ENCODE measurements around the gene RBM18. TPM values are rescaled to one million over a fixed set of nuclear protein-coding genes. Genes with fewer than 3 reads are reported as not detected.

RBM18 gene
- total RNA-seq, 1 experiment from 2014 or later, result 14.5 TPM

DNA sequence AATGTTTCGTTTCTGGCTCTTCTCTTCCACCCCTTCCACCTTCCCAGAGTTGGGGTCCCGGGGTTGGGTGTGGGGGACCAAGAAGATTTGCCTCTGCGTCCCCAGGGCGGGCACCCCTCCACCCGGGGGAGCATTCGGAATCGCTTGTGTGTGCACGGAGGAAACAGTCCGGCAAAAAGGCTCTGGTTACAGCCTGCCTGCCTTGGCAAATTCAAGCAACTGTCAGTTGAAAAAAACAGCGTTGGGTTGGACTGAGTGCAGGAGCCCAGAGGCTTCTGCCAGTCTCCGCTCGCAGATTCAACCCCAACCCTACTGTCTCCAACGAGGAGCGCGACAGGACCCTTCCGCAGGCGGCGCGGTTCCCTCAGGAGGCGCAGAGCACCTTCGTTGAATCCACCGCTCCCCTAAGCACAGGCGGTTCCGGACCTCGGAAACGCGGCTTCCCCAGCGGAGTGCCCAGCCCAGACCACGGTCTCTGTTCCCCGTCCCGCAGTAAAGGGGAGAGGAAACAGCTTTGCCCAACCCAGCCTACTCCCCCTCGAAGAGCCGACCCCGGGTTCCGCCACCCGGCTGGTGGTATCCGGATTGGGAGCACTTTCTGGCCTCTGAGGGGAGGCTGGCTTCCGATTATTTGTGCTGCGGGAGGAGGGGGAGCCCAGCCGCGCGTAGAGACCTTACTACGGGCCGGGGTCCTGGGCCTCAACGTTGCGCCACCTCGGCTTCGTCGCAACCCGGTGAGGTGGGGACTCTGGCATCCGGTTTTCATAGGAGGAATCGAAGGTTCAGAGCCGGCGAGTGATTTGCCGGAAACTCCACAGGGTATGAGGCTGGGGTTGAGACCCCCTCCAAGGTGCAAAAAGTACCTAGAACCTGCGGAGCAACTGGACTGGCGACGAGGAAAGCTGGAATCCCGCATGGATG is 45.4 kb downstream of the RBM18 start:
- H3K79me2 ChIP-seq (ENCODE audit: low read length), result no peaks in the 10 kb centered on the region
- no peak overlapping the region for H3K4me3 ChIP-seq (ENCODE audit: low read length)
- no peak overlapping the region for H3K27ac ChIP-seq (ENCODE audit: low read length)
- H4K20me1 ChIP-seq (ENCODE audit: insufficient read depth, low read depth, low read length), result no peaks in the 10 kb centered on the region
- no peaks in the 10 kb centered on the region for H3K4me1 ChIP-seq (ENCODE audit: low read length)
- H2AFZ ChIP-seq (ENCODE audit: low read length), result no peak overlapping the region
- no peaks in the 10 kb centered on the region for H3K27me3 ChIP-seq (ENCODE audit: low read length)
- H3K9ac ChIP-seq (ENCODE audit: low read length), result no peak overlapping the region
- no peak for DNase-seq
- no peaks in the 10 kb centered on the region for H3K9me3 ChIP-seq (ENCODE audit: low read length)
- H3K4me2 ChIP-seq (ENCODE audit: low read depth, low read length, poor library complexity, severe bottlenecking), result no peak overlapping the region
- no peaks in the 10 kb centered on the region for H3K9me2 ChIP-seq (replicated peaks; ENCODE audit: insufficient read depth, low read length)
- no peaks in the 10 kb centered on the region for H3K36me3 ChIP-seq (ENCODE audit: insufficient read depth, low read length)

DNA sequence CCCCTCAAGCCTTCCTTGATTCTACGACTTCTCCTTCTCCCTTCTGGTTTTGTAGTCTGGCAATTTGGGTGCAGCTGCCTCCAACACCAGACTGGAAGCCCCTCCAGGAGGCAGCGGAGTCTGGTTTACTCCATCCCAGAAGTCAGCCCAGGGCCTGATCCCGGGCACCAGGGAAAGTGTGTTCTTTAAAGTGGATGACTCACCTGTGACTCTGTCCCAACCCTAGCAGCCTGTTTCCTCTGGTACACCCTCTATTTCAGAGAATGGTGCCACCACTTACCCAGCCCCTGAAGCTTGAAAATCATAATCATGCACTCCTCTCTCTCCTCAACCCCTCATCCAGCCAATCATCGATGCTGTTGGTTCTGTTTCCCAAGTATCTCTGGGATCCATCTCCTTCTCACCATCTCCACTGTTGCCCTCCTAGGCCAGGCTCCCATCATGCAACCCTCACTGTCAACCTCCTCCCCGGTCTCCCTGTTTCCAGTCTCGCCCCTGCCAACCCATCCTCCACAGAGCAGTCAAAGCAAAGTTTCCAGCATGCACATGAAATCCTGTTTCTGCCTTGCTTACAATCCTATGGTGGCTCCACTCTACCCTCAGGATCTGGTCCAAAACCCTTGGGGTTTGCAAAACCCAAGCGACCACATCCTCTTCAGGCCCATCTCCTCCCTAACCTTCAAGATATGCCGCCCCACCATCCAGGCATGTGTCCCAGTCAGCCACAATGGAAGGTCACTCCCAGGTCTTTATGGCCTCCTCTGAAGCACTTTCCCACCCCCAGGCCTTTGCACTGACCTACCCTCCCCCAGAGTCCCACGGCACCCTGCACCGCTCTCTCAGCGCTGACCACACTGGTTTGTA is 46.3 kb downstream of the RBM18 start:
- H2AFZ ChIP-seq (ENCODE audit: low read length), result no peak overlapping the region
- no peaks in the 10 kb centered on the region for H3K9me2 ChIP-seq (replicated peaks; ENCODE audit: insufficient read depth, low read length)
- no peak overlapping the region for H3K4me2 ChIP-seq (ENCODE audit: low read depth, low read length, poor library complexity, severe bottlenecking)
- no peaks in the 10 kb centered on the region for H3K4me1 ChIP-seq (ENCODE audit: low read length)
- no peaks in the 10 kb centered on the region for H3K9me3 ChIP-seq (ENCODE audit: low read length)
- no peak overlapping the region for H3K9ac ChIP-seq (ENCODE audit: low read length)
- no peaks in the 10 kb centered on the region for H3K79me2 ChIP-seq (ENCODE audit: low read length)
- no peaks in the 10 kb centered on the region for H3K36me3 ChIP-seq (ENCODE audit: insufficient read depth, low read length)
- H3K27me3 ChIP-seq (ENCODE audit: low read length), result no peaks in the 10 kb centered on the region
- DNase-seq, result no peak
- H4K20me1 ChIP-seq (ENCODE audit: insufficient read depth, low read depth, low read length), result no peaks in the 10 kb centered on the region
- H3K4me3 ChIP-seq (ENCODE audit: low read length), result no peak overlapping the region
- H3K27ac ChIP-seq (ENCODE audit: low read length), result no peak overlapping the region

DNA sequence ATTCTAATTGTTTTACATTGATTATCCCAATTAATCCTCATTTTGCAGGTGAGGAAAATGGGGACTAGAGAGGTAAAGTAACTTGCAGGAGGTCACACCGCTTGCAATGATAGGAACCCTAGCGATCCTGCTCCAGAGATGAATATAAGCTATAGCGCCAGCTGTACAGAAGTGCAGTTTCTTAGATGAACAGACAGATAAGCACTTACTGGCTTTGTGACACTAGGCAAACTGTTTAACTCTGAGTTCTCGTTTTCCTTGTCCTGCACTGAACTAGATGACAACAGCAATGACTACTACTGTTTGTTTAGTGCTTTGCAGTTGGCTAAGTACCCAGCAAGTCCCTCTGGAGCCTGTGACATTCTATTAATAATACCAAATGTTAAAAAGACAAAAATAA is 47.0 kb downstream of the RBM18 start:
- Histone ChIP-seq H3K9me3 (ENCODE audit: low read length) (no peaks in the 10 kb centered on the region), H3K4me1 (ENCODE audit: low read length) (no peaks in the 10 kb centered on the region), H3K9ac (ENCODE audit: low read length) (no peak overlapping the region), H3K4me3 (ENCODE audit: low read length) (no peak overlapping the region), H3K27ac (ENCODE audit: low read length) (no peak overlapping the region), H4K20me1 (ENCODE audit: insufficient read depth, low read depth, low read length) (no peaks in the 10 kb centered on the region), H3K36me3 (ENCODE audit: insufficient read depth, low read length) (no peaks in the 10 kb centered on the region), H3K79me2 (ENCODE audit: low read length) (no peaks in the 10 kb centered on the region), H3K9me2 (replicated peaks; ENCODE audit: insufficient read depth, low read length) (no peaks in the 10 kb centered on the region), H3K4me2 (ENCODE audit: low read depth, low read length, poor library complexity, severe bottlenecking) (no peak overlapping the region), H2AFZ (ENCODE audit: low read length) (no peak overlapping the region), H3K27me3 (ENCODE audit: low read length) (no peaks in the 10 kb centered on the region)
- no peak for DNase-seq

DNA sequence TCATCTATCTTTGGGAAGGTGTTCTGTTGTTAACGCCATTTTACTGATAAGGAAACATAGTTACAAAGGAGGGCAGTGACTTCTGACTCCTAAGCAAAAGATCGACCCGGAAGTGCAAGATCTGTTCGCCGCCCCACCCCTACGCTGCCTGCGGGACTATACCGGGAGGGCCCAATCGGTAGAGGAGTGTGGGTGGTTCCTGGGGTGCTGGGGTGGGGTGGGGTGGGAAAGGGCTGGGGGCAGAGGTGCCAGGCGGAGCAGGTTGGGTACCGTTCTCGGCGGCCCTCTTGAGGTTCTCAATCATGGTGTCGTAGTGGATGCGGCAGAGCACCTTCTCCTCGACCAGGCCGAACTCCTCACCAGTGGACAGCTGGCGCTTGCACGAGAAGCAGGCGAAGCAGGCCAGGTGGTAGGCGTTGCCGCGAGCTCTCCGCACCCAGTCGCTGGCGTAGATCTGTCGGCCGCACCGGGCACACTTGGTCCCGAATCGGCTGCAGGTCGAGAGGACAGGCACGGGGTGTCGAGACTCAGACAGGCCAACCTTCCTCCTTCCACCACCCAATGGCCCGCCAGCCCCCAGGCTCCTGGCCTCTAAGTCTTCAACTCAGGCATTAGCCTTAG is 47.7 kb downstream of the RBM18 start:
- H3K9ac ChIP-seq (ENCODE audit: low read length), result no peak overlapping the region
- H3K27me3 ChIP-seq (ENCODE audit: low read length), result no peaks in the 10 kb centered on the region

DNA sequence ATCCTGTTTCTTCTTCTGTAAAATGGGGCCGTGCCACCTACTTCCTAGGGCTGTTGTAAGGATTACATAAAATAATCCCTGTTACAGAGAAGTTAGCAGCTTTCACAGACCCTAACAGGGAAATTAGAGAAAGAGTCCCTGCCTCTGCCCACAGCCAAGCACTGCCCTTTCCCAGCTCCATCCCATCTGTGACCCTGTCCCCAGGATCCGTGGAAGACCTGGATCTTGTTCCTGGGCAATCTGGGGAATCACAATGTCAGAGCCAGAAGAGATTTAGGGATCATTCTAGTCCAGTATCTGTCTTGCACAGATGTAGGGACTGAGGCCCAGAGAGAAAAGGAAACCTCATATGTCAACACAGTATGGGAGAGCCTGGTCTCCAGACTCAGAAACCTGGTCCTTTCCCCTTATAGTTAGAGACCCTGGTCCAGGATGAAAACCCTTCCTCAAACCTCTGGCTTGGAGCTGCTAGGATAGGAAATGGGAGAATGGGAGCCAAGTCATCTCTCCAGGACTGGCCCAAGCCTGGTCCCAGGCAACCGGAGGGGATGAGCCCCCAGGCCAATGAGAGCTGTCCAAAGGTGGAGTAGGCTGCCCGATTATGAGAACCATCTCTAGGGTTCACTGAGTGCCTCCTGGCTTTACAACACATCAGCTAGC is 48.4 kb downstream of the RBM18 start:
- H3K9ac ChIP-seq (ENCODE audit: low read length), result no peak overlapping the region
- no peaks in the 10 kb centered on the region for H3K27me3 ChIP-seq (ENCODE audit: low read length)
- no peak overlapping the region for H3K4me2 ChIP-seq (ENCODE audit: low read depth, low read length, poor library complexity, severe bottlenecking)
- H3K27ac ChIP-seq (ENCODE audit: low read length), result no peak overlapping the region
- no peak overlapping the region for H2AFZ ChIP-seq (ENCODE audit: low read length)
- DNase-seq, result no peak
- no peaks in the 10 kb centered on the region for H4K20me1 ChIP-seq (ENCODE audit: insufficient read depth, low read depth, low read length)
- no peaks in the 10 kb centered on the region for H3K9me3 ChIP-seq (ENCODE audit: low read length)
- no peak overlapping the region for H3K4me3 ChIP-seq (ENCODE audit: low read length)
- H3K79me2 ChIP-seq (ENCODE audit: low read length), result no peaks in the 10 kb centered on the region
- no peaks in the 10 kb centered on the region for H3K36me3 ChIP-seq (ENCODE audit: insufficient read depth, low read length)
- H3K9me2 ChIP-seq (replicated peaks; ENCODE audit: insufficient read depth, low read length), result no peaks in the 10 kb centered on the region
- no peaks in the 10 kb centered on the region for H3K4me1 ChIP-seq (ENCODE audit: low read length)

More for the DNA sequence above, 47.7 kb downstream of the RBM18 start:
- DNase-seq, result no peak
- Histone ChIP-seq H3K4me2 (ENCODE audit: low read depth, low read length, poor library complexity, severe bottlenecking) (no peak overlapping the region), H4K20me1 (ENCODE audit: insufficient read depth, low read depth, low read length) (no peaks in the 10 kb centered on the region), H3K4me1 (ENCODE audit: low read length) (no peaks in the 10 kb centered on the region), H2AFZ (ENCODE audit: low read length) (no peak overlapping the region), H3K9me2 (replicated peaks; ENCODE audit: insufficient read depth, low read length) (no peaks in the 10 kb centered on the region), H3K9me3 (ENCODE audit: low read length) (no peaks in the 10 kb centered on the region), H3K36me3 (ENCODE audit: insufficient read depth, low read length) (no peaks in the 10 kb centered on the region), H3K4me3 (ENCODE audit: low read length) (no peak overlapping the region), H3K79me2 (ENCODE audit: low read length) (no peaks in the 10 kb centered on the region), H3K27ac (ENCODE audit: low read length) (no peak overlapping the region)

DNA sequence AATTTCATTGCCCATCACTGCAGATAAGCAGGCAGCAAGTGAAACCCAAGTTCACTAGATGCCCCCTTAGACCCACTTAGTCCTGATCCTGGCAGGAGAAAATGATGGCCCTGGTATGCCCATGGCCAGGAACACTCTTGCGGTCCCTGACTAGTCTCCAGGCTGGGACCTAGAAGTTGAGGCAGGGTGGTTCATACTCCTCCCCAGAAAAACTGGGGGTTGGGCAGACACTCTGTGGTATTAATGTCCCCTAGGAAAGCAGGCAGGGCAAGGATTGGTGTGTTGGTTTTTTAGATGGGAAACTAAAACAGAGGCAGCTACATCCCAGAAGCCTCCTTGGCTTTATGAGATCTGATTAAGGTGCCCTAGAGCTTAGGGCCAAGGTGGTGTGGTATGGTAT is 49.0 kb downstream of the RBM18 start:
- Histone ChIP-seq H3K36me3 (ENCODE audit: insufficient read depth, low read length) (no peaks in the 10 kb centered on the region), H3K9me3 (ENCODE audit: low read length) (no peaks in the 10 kb centered on the region), H3K79me2 (ENCODE audit: low read length) (no peaks in the 10 kb centered on the region), H3K27ac (ENCODE audit: low read length) (no peak overlapping the region), H3K9me2 (replicated peaks; ENCODE audit: insufficient read depth, low read length) (no peaks in the 10 kb centered on the region), H3K4me2 (ENCODE audit: low read depth, low read length, poor library complexity, severe bottlenecking) (no peak overlapping the region), H4K20me1 (ENCODE audit: insufficient read depth, low read depth, low read length) (no peaks in the 10 kb centered on the region), H3K27me3 (ENCODE audit: low read length) (no peaks in the 10 kb centered on the region), H3K4me1 (ENCODE audit: low read length) (no peaks in the 10 kb centered on the region), H3K4me3 (ENCODE audit: low read length) (no peak overlapping the region), H3K9ac (ENCODE audit: low read length) (no peak overlapping the region), H2AFZ (ENCODE audit: low read length) (no peak overlapping the region)
- DNase-seq, result no peak

DNA sequence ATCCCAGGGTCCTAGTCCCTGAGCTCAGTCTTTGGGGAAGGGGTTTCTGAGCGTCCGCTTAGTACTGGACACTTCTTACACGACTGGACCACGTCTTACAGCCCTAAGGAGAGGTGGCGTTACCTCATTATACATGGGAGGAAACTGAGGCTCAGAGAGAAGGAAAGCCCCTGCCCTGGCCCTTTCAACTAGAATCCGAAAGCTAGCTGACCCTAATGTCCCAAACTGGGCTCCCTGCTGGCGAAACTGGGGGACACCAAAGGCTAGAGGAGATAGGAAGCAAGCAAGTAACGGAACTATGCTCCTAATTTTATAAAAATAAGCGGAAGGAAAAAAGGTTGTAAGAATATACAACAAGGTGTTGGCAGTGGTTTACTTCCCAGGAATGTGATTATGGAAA is 50.1 kb downstream of the RBM18 start:
- no peak overlapping the region for H3K4me3 ChIP-seq (ENCODE audit: low read length)
- no peaks in the 10 kb centered on the region for H3K9me3 ChIP-seq (ENCODE audit: low read length)
- H3K27me3 ChIP-seq (ENCODE audit: low read length), result no peaks in the 10 kb centered on the region
- H3K27ac ChIP-seq (ENCODE audit: low read length), result no peak overlapping the region
- no peaks in the 10 kb centered on the region for H3K9me2 ChIP-seq (replicated peaks; ENCODE audit: insufficient read depth, low read length)
- H3K79me2 ChIP-seq (ENCODE audit: low read length), result no peaks in the 10 kb centered on the region
- no peaks in the 10 kb centered on the region for H4K20me1 ChIP-seq (ENCODE audit: insufficient read depth, low read depth, low read length)
- DNase-seq, result no peak
- H3K4me1 ChIP-seq (ENCODE audit: low read length), result no peaks in the 10 kb centered on the region
- H3K9ac ChIP-seq (ENCODE audit: low read length), result no peak overlapping the region
- H3K36me3 ChIP-seq (ENCODE audit: insufficient read depth, low read length), result no peaks in the 10 kb centered on the region
- H2AFZ ChIP-seq (ENCODE audit: low read length), result no peak overlapping the region
- no peak overlapping the region for H3K4me2 ChIP-seq (ENCODE audit: low read depth, low read length, poor library complexity, severe bottlenecking)

Data from Karpas-422 (cell line).